GM19397 (cell line): ENCODE measurements around the gene FAM149A.

Experiments used
- ATAC-seq: cut with Tn5 transposase; IDR thresholded peaks from one replicate; pipeline ENCODE4 v1.9.1; 2021; ENCODE audit warnings: mild to moderate bottlenecking, moderate library complexity; ENCODE audit not compliant: unreplicated experiment

The FAM149A gene

GRCh38 chr4:186104114-186104889 is at the start of gene FAM149A:
TSS of gene FAM149A (plus strand) at chr4:186104704.
- ATAC-seq = peak; percentile 80

DNA sequence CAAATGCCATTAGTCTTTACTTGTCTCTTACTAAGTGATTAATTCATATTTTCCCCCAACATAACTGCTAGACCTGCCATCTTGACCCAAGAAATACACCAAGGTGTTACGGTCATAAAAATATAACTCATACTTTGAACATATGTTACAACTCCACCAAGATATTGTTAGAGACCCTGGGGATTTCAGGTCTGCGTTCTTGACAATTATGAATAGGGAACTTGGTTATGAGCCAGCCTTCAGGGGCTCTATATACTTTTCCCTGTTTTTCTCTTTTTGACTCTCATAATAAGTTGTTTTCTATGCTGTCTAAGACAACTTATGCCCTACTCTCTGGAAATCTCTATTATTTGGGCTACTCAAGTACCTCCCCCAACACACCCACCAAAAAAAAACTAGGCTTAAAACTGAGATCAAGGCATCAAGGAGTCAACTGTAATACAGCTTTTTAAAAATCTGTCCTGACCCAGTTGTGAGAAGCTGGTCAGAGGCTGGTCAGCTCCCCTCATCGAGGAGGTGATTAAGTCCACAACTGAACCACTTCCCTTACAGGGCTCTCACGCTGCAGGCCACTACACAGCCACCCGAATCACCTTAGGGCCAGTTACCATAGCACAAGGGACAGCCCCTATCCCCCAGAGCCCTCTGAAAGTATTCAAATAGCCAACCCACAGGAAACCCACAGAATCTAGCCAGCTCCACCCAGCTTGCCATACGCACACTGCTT is 46.1 kb upstream of the FAM149A start:
- ATAC-seq = peak; percentile 100

DNA sequence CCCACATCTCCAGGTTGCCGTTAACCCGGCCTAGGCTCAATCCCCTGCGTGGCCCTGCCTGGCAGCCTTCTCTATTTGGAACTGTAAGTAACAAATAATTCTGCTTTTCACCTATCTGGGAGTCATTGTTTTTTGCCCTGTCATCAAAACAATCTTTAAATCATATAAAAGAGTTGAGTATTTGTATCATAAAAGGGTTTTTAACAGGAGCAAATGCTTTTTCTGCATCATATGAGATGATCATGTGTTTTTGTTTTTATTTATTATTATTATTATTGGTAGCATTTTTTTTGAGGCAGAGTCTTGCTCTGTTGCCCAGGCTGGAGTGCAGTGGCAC is 45.6 kb upstream of the FAM149A start:
- ATAC-seq = no peak

DNA sequence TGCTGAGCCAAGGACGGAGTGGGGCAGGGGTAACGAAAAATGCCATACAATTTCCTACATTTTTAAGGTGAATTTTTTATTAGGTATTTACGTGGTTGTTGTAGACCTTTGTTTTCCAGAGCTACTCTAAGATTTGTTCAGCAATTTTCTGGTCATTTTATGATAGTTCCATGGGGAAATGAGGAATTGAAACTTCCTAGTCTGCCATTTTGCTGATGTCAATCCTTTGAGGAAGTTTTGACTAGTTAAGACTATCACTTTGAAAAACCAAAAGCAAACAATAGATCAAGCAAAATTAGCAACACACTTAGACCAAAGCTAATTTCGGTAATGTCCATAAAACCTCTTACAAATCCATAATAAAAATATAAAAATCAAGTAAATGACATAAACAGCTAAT is 42.6 kb upstream of the FAM149A start:
- no peak for ATAC-seq

DNA sequence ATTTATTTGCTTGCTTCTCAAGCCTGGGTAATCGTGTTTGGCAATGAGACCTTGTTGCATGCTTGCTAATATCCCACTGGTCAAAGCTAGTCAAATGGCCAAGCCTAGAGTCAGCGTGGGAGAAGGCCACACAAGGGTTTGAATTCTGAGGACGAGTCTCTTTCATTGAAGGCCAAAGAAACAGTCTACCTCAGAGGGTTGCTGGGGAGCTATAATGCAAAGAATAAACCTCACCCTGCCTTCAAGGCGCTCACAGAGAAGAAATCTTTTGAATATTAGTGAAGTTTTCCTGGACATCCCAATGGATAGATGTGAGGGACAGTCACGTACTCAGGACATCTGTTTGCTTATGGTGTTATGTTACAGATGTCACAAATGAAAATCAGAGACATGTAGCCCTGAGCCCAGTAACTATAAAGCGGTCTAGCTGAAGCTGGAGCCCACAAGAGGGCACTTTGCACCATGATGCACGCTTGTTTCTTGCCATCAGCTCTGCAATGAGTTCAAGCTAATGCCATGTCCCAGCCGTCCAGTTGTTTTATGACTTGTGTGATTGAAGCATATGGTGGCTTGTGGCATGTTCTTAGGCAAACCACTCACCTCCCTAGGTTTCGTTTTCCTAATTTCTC is 36.6 kb upstream of the FAM149A start:
- peak; percentile 87 for ATAC-seq

GRCh38 chr4:186068581-186069348 is 35.7 kb upstream of the FAM149A start, which contains the start of gene TLR3:
TSS of gene TLR3 (plus strand) at chr4:186069156. CDS start at chr4:186076620, 7,464 bp downstream.
- ATAC-seq = no peak

DNA sequence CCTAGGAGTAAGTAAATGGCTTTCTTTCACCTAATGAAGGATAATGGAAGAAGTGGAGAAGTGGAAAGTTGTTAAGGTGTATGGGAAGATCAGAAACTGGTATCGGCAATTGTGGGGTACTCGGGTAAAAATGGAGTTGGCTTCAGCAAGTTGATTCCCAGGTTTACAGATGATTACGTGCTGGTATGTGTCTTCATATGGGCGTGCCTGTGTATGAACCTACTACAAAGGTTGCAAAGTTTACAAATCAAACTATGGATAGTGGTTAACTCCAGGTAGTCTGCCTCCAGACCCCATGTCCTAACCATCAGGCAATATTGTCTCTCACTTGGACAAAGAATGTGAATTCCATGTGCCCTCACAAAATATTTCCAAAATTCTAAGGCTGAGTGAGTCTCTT is 34.8 kb upstream of the FAM149A start:
- ATAC-seq = no peak

- no peak for ATAC-seq
Measured at GRCh38 chr4:186072516-186072915, 32.0 kb upstream of the FAM149A start.

GRCh38 chr4:186074189-186074588 is 30.3 kb upstream of the FAM149A start:
- ATAC-seq = no peak

DNA sequence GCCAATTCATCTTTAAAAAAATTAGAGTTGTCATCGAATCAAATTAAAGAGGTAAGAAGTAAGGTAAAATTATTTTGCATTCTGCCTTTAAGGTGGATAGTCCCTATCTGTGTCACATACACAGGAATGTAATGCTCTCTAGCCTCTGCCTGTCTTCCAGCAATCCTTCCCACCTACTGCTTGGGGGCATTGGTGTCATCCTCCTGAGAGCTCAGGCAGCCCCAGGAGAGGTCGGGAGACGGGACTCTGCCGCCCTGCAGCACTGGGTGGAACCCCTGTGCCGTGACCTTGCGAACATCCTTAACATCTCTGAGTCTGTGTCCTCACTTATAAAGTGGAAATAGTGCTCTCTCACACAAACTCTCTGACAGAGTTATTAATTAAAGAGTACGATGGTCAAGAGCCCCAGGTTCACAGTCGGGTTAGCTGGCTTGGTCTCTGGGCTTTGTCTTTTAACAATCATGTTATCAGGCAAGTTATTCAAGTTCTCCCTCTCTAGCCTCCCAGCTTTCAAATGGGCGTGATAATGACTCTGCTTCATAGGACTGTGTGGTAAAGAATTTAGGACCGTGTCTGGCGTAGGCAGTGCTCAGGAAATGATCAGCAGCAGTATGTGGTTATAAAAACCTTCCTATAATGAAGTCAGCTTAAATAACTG is 25.4 kb upstream of the FAM149A start:
- no peak for ATAC-seq

DNA sequence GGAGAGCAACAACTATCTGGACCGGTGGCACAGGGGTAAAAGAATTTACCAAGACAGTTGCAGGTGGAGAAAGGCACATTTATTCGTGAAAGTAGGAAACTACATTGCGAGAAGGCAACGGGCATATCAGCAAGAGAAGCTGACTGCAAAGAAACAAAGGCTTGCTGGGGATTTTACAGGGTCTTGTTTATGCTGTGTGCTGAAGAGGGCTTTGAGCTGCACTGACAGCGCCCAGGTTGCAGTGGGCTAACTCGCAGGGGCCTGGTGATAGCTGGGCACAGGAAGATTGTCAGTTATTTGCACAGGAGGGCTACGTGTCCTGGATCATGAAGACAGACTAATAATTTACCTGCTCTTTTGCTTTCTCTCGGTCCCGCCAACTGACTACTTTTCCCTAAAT is 24.8 kb upstream of the FAM149A start:
- no peak for ATAC-seq

DNA sequence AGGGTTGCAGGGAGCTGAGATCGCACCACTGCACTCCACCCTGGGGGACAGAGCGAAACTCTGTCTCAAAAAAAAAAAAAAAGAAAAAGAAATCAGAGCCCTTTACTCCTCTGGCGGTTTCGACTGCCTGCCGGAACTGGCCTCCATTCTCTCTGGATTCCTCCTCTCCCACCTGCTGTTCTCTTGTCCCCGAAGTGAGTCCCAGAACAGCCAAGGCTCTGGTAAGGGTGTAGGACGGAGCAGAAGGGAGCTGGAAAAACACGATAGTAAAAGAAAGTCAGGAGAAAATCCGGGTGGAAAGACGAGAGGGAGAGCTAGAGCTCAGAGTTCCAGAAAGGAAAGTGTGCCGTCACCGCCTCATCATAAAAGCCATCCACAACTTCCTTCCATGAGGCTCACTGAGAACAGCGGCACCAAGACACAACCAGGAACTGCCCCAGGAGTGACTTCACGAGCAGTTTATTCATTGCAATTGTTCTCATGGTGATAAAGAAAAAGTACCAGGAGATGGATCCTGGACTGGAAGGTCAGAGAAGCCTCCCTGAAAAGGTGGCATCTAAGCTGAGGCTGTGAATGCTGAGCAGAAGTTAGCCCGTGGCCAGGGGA is 23.2 kb upstream of the FAM149A start:
- ATAC-seq = no peak

DNA sequence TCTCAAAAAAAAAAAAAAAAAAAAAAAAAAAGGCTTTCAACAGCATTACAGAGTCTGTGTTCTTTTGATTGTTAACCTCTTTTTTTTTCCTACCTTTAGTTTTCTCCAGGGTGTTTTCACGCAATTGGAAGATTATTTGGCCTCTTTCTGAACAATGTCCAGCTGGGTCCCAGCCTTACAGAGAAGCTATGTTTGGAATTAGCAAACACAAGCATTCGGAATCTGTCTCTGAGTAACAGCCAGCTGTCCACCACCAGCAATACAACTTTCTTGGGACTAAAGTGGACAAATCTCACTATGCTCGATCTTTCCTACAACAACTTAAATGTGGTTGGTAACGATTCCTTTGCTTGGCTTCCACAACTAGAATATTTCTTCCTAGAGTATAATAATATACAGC is 22.3 kb upstream of the FAM149A start:
- ATAC-seq = no peak

DNA sequence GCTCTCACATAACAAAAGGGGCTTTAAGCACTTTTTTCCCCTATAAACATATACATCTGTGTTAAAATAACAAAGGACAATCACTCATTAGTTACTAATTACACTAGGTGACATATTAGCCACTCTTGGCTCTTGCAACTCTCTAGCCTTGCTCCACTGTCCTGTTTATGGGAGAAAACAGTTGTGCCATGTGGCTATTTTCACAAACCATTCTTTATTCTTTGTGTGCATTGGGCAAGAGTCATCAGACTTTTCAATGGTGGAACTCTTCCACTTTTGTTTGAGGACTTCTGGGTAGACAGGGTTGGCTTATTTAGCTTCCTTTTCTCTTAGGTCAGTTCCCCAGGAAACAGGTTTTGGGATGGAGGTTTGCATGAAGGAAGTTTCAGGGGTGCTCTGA is 16.0 kb upstream of the FAM149A start:
- ATAC-seq = no peak

DNA sequence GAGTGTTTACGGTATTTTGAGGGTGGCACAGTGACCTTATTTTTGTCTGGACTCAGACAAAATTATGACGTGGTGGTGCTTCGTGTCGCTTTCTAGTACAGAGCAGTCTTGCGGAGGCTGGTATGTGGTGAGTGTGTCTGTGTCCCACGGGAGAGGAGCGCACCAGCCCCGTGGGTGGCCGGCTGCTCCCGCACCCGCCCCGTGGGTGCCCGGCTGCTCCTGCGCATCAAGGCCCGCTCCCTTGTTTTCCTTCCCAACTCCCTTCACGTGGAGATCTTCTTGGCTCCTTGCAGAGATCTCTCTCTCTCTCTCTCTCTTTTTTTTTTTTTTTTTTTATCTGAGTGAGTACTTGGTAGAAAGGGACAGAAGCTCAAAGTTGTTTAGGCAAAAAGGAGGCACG is 12.2 kb upstream of the FAM149A start:
- ATAC-seq = no peak

DNA sequence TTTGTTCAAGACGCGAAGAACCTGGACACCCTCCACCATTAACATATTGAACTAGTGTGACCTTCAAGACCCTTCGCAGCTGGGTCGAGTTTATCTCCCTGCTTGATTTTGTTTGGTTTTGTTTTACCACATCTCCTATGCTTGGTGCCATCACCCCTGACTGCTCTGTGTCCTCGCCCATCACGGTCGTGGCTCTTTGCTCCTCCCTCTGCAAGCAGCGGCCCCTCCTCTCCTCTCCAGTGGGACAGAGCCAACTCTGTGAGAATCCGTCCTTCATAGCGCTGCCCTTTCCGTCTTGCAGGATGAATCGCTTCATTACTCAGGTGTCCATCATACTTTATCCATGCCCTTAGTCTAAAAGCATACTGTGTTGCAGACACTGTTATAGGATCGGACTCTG is 9.1 kb upstream of the FAM149A start:
- ATAC-seq = no peak

DNA sequence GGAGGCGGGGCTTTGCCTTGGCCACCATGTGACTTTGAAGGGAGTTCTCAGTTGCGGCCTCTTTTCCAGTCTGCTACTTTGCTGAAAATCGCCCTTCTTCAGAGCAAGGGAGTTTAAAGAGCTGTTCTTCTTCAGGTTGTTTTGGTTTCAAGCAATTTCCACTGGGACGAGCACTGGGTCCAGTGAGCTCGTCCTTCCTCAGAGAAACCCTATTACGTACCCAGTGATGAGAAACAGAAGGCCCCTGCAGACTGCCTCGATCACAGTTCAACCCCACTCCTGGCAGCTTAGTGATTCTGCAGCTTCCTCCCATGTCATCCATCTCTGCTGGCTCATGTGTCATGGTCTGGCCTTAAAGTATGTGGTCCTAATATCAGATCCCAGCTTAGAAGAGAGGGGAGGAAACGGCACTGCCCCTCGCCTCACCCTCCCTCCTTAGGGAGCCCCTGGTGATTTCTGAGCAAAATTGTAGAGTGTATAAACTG is 7.8 kb upstream of the FAM149A start:
- no peak for ATAC-seq

DNA sequence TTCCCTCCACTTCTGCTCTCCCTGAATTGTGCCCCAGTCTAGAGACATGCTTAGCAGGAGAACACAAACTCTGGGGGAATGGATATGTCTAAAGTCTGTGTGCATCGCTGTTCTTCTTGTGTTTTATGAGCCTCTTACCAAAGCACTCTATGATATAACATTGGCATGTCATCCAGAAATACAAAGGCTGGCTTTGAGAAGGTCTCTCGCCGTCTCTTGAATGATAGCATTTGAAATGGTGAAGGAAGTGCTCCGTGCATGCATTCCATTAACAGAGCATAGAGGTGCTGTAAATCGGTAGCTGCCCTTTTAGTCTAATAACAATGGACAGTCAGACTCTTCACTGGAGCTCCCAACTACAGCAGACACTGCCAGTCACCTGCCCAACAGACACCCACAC is 7.1 kb upstream of the FAM149A start:
- ATAC-seq = no peak

- ATAC-seq = no peak
Measured at GRCh38 chr4:186102931-186103330, 1.6 kb upstream of the FAM149A start.
